Bone marrow (tissue), 2 donors: ENCODE data around the gene HAUS2.

ENCODE experiments used
- DNase-seq, 2 donors: peaks; one replicate each; lab custom pipeline; 2025; lab: John Stamatoyannopoulos, UW

HAUS2 gene

DNA sequence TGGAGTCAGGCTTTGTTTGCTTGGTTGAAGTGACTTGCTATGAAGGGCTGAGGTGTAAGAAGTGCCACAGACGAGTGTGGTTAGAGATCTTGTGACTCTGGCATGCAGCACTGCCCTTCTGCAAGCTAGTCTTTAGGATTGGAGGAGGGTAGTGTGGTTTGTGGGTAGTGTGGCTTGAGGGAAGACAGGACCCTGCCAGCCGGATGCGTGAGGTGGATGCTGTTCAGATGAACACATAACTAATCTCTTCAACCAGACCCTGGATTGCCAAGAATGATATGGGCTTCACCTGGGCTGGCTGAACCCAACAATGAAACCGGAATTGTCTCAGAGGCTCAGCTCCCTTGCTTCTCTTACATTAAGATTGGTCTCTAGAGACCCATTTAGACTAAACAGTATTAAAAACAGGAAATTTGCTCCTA is 59.5 kb downstream of the HAUS2 start:
- peak in 1 of 2 donors; percentile 95 for DNase-seq

DNA sequence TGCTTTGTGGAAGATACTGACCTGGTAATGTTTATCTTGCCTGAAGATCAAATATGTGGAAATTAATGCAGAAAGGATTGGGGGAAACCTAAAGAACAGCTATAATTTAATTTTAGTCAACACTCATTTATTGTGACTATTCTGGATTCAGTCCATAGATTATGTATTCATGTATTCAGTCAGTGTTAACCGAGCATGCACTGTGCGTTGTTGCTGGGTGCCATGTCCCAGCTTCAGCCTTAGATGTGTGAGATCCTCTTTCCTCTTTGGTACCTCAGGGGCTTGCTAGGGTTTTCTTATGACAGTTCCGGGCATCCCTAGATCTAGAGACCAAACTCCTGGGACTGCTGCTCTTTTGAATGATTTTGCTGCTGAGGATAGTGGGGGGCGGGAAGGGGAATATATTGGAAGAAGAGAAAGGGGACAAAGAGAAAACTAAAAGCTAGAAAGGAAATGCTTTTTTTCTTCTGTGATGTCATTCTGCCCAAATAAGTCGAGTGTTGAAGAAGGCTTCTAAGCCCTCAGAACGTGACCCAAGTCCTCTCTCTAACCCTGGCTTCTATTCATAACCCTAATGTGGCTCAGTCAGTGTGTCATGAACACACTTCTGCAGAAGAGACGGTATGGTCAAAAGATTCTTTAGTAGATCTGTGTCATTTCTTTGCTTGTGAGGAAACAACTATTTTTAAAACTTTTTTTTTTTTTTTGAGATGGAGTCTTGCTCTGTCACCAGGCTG is 60.3 kb downstream of the HAUS2 start:
- DNase-seq, result no peak

DNA sequence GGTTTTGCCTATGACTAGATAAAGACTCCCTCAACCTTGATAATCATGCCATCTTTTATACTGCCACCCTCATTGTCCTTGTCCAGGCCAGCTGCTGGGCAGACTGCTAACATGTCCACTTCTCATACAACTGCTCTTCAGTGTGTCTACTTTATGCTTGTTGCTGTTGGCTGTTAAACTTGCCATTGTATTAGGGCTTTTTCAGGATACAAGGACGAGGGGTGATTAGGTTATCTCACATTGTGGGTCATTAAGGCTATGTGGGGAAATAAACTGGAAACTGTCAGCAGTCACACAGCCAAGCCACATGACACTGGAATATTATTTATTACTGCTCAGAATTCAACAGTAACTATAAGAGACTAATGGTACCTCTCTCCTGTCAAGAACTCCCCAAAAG is 62.9 kb downstream of the HAUS2 start:
- no peak for DNase-seq

DNA sequence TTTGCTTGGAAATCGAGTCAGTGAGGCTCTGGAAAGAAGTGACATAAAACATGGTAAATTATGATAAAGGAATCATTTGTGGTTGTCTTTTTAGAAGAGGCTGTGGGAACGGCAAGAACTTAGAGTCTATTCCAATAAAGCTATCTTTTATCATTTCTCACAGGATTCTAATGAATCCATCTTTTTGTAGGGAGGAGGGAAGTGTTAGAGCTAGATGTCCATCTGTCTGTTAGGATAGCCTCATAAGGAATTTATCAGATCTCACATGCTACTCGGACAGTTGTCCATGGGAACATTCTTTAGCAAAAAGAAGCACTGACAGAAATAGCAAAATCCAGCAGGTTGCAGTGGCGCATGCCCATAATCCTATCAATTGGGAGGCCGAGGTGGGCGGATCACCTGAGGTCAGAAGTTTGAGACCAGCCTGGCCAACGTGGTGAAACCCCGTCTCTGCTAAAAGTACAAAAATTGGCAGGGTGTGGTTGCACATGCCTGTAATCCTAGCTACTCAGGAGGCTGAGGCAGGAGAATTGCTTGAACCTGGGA is 63.8 kb downstream of the HAUS2 start:
- DNase-seq, result no peak

DNA sequence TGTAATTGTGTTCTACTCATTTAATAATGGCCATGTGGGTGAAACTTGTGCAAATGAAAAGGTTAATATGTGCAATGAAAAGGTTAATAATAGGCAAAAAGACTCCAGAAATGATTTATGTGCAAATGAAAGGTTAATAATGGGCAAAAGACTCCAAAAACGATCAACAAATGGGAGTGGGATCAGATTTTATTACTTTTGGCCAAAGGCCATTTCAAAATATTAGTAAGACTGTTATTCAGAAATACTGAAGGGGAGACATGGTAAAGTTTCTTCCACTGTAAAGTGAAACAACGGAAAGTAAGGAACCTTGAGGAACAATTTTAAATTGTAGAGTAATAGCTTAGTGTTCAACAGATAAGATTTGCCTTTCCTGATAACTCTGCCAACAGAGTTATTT is 67.5 kb downstream of the HAUS2 start:
- DNase-seq, result no peak
